Parathyroid adenoma (tissue), 2 donors: ENCODE data around the gene FRMD5.
"Not testable (repeated sequence)": the region's sequence is repeated elsewhere in the genome, so short reads cannot be mapped to it uniquely, and the experiment has no call there.

Experiments
- H2AFZ ChIP-seq: fragments of 300-600 bp; sonication (generic); one replicate; pipeline ENCODE4 v1.7.0; 2017; ENCODE audit warnings: antibody characterized with exemption, mild to moderate bottlenecking
- H3K27ac ChIP-seq: fragments of 300-600 bp; sonication (generic); one replicate; pipeline ENCODE4 v1.7.0; 2017
- H3K27me3 ChIP-seq: fragments of 300-600 bp; sonication (generic); one replicate; pipeline ENCODE4 v1.7.0; 2017; ENCODE audit warnings: low read length; ENCODE audit not compliant: control insufficient read depth, insufficient read depth
- H3K36me3 ChIP-seq: fragments of 300-600 bp; sonication (generic); one replicate; pipeline ENCODE4 v1.7.0; 2017; ENCODE audit warnings: low read length; ENCODE audit not compliant: control insufficient read depth, insufficient read depth
- H3K4me1 ChIP-seq: fragments of 300-600 bp; sonication (generic); one replicate; pipeline ENCODE4 v1.7.0; 2017; ENCODE audit warnings: control low read depth
- H3K4me2 ChIP-seq: fragments of 300-600 bp; sonication (generic); one replicate; pipeline ENCODE4 v1.7.0; 2017; ENCODE audit warnings: low read length
- H3K4me3 ChIP-seq: fragments of 300-600 bp; sonication (generic); one replicate; pipeline ENCODE4 v1.7.0; 2017; ENCODE audit warnings: low read depth, low read length
- H3K79me2 ChIP-seq: fragments of 300-600 bp; sonication (generic); one replicate; pipeline ENCODE4 v1.7.0; 2017; ENCODE audit warnings: control low read depth
- H3K9ac ChIP-seq: fragments of 300-600 bp; sonication (generic); one replicate; pipeline ENCODE4 v1.7.0; 2017; ENCODE audit warnings: mild to moderate bottlenecking
- H3K9me3 ChIP-seq: fragments of 300-600 bp; sonication (generic); one replicate; pipeline ENCODE4 v1.7.0; 2017; ENCODE audit warnings: low read length; ENCODE audit not compliant: control insufficient read depth
- TF ChIP-seq, protein P1 (sequence below): fragments of 300-600 bp; sonication (generic); IDR thresholded peaks from one replicate; pipeline ENCODE4 v1.7.0; 2017; ENCODE audit warnings: antibody characterized with exemption, mild to moderate bottlenecking
- donor health status: primary hyperparathyroidism.

FRMD5 gene

DNA sequence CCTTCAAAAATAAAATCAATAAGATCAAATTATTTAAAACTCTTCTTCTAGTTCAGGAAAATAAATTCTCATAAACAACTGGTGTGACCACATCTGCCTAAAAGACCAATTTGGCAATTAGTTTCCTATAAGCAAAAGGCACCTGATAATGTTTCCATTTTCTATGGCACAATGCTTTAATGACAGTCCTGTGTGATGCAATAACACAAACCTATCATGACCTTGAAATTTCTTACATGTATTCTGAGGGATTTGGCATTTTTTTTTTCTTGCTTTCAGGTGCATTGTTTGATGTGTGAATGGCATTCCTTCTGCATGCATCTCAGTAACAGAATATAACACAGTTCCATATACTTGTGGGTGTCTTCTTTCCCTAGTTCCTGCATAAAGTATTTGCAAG, 32.5 kb upstream of the FRMD5 start:
- H3K79me2 ChIP-seq, result no peaks in the 10 kb centered on the region
- H3K4me1 ChIP-seq, result no peaks in the 10 kb centered on the region
- H3K36me3 ChIP-seq, result no peaks in the 10 kb centered on the region
- no peak overlapping the region for H3K4me3 ChIP-seq
- no peak overlapping the region for H3K4me2 ChIP-seq
- TF ChIP-seq, protein P1, sequence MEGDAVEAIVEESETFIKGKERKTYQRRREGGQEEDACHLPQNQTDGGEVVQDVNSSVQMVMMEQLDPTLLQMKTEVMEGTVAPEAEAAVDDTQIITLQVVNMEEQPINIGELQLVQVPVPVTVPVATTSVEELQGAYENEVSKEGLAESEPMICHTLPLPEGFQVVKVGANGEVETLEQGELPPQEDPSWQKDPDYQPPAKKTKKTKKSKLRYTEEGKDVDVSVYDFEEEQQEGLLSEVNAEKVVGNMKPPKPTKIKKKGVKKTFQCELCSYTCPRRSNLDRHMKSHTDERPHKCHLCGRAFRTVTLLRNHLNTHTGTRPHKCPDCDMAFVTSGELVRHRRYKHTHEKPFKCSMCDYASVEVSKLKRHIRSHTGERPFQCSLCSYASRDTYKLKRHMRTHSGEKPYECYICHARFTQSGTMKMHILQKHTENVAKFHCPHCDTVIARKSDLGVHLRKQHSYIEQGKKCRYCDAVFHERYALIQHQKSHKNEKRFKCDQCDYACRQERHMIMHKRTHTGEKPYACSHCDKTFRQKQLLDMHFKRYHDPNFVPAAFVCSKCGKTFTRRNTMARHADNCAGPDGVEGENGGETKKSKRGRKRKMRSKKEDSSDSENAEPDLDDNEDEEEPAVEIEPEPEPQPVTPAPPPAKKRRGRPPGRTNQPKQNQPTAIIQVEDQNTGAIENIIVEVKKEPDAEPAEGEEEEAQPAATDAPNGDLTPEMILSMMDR, result no peak
- H3K27me3 ChIP-seq, result no peaks in the 10 kb centered on the region
- H3K27ac ChIP-seq, result no peak overlapping the region
- H3K9me3 ChIP-seq, result no peaks in the 10 kb centered on the region
- H2AFZ ChIP-seq, result no peak overlapping the region
- no peak overlapping the region for H3K9ac ChIP-seq

DNA sequence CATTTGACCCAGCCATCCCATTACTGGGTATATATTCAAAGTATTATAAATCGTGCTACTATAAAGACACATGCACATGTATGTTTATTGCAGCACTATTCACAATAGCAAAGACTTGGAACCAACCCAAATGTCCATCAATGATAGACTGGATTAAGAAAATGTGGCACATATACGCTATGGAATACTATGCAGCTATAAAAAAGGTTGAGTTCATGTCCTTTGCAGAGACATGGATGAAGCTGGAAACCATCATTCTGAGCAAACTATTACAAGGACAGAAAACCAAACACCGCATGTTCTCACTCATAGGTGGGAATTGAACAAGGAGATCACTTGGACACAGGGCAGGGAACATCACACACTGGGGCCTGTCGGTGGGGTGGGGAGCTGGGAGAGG, 31.9 kb upstream of the FRMD5 start:
- not testable (repeated sequence) for H3K79me2 ChIP-seq, H3K36me3 ChIP-seq, H3K9me3 ChIP-seq, H3K4me1 ChIP-seq, H2AFZ ChIP-seq, H3K4me3 ChIP-seq, H3K27ac ChIP-seq, H3K9ac ChIP-seq, H3K27me3 ChIP-seq, H3K4me2 ChIP-seq

DNA sequence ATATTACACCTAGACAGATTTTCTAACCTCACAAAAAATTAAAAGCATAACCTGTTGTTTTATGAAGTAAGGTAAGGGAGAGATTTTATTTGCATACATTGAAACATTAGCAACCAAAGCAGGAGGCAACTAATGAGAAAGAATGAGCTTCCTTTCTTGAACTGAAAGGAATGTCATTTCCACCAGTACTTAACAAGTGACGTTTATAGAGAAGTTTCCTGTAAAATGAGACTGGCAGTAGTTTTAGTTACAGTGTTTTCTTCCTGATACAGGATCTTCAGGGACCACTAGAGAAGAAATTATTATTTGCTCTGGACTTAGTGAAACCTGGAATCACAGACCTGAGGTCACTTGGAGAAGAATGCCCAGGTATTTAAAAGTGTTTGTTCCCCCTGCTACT, 27.4 kb upstream of the FRMD5 start:
- no peaks in the 10 kb centered on the region for H3K79me2 ChIP-seq
- no peak overlapping the region for H3K9ac ChIP-seq
- no peaks in the 10 kb centered on the region for H3K4me1 ChIP-seq
- H3K4me2 ChIP-seq, result no peak overlapping the region
- H3K36me3 ChIP-seq, result no peaks in the 10 kb centered on the region
- H3K27ac ChIP-seq, result no peak overlapping the region
- TF ChIP-seq, protein P1, result no peak
- H3K27me3 ChIP-seq, result no peaks in the 10 kb centered on the region
- no peak overlapping the region for H3K4me3 ChIP-seq
- no peak overlapping the region for H2AFZ ChIP-seq
- H3K9me3 ChIP-seq, result no peaks in the 10 kb centered on the region

DNA sequence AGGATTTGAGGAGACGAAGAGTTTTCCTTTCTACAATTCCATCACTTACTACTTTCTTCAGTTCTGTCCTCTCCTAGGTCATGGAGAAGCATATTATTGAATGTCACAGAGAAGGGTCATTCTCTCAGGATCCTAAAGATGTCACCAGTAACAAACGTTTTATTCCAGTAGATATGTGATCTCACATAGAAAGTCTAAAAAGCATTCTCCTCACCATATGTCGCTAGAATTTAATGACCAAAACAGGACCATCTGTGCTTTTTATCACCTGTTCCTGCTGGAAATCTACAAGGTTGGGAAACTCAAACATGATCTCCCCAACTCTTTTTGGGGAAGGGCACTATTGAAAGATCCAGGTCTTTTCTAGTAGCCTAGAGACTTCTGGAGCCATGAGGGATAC, 24.0 kb upstream of the FRMD5 start:
- no peak overlapping the region for H3K9ac ChIP-seq
- H3K9me3 ChIP-seq, result no peaks in the 10 kb centered on the region
- no peaks in the 10 kb centered on the region for H3K36me3 ChIP-seq
- no peak overlapping the region for H2AFZ ChIP-seq
- H3K79me2 ChIP-seq, result no peaks in the 10 kb centered on the region
- H3K27me3 ChIP-seq, result no peaks in the 10 kb centered on the region
- H3K27ac ChIP-seq, result no peak overlapping the region
- TF ChIP-seq, protein P1, result no peak
- H3K4me3 ChIP-seq, result no peak overlapping the region
- H3K4me2 ChIP-seq, result no peak overlapping the region
- no peaks in the 10 kb centered on the region for H3K4me1 ChIP-seq

DNA sequence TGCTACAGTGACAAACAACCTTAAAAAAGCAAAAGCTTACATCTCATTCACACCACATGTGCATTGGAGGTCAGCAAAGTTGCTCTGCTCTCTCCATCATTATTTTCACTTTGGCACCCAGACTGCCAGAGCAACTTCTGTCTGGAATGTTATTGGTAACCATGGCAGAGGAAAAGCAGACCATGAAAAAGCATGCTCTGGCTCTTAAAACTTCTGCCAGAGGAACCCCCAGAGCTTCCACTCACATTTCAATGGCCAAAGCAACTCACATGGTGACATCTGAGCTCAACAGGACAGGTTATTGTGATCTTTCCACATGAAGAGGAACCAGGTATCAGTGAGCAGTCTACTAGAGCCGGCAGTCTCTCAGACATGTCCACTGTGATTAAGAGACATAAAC, 21.9 kb upstream of the FRMD5 start:
- Histone ChIP-seq H3K9me3 (no peaks in the 10 kb centered on the region), H3K27me3 (no peaks in the 10 kb centered on the region), H3K9ac (no peak overlapping the region), H3K4me1 (no peaks in the 10 kb centered on the region), H3K36me3 (no peaks in the 10 kb centered on the region), H3K4me3 (no peak overlapping the region), H3K4me2 (no peak overlapping the region), H2AFZ (no peak overlapping the region), H3K79me2 (no peaks in the 10 kb centered on the region), H3K27ac (no peak overlapping the region)
- TF ChIP-seq, protein P1, result no peak
